Measurements from ENCODE around the gene NCKAP5.

NCKAP5 gene

GRCh38 chr2:133123393-133123792 lies 444.9 kb downstream of the NCKAP5 start:
- DNase-seq (ENCODE audit: low spot score), result no peak
- in situ Hi-C loops (cut with MboI; ENCODE audit: low pct_unique_long_range_greater_than_20kb, low sequenced_read_pairs, unreplicated experiment), result no loop called here
- no peak for TF ChIP-seq CTCF (IDR thresholded peaks at IDR 0.05; ENCODE audit: extremely low read depth, insufficient read depth, missing control alignments)

GRCh38 chr2:133122529-133122928 lies 445.7 kb downstream of the NCKAP5 start:
- TF ChIP-seq CTCF (IDR thresholded peaks at IDR 0.05; ENCODE audit: extremely low read depth, insufficient read depth, missing control alignments), result no peak
- in situ Hi-C loops (cut with MboI; ENCODE audit: low pct_unique_long_range_greater_than_20kb, low sequenced_read_pairs, unreplicated experiment), result no loop called here

GRCh38 chr2:133120310-133120709 lies 448.0 kb downstream of the NCKAP5 start:
- no peak for DNase-seq (ENCODE audit: low spot score)
- no peak for TF ChIP-seq CTCF (IDR thresholded peaks at IDR 0.05; ENCODE audit: extremely low read depth, insufficient read depth, missing control alignments)

More at GRCh38 chr2:133122529-133122928, 445.7 kb downstream of the NCKAP5 start:
- DNase-seq (ENCODE audit: low spot score), result no peak

GRCh38 chr2:133110201-133110600 lies 458.1 kb downstream of the NCKAP5 start:
- no peak for TF ChIP-seq CTCF (IDR thresholded peaks at IDR 0.05; ENCODE audit: extremely low read depth, insufficient read depth, missing control alignments)
- no peak for DNase-seq (ENCODE audit: low spot score)
- in situ Hi-C loops (cut with MboI; ENCODE audit: low pct_unique_long_range_greater_than_20kb, low sequenced_read_pairs, unreplicated experiment), result no loop called here

More at GRCh38 chr2:133120310-133120709, 448.0 kb downstream of the NCKAP5 start:
- in situ Hi-C loops (cut with MboI; ENCODE audit: low pct_unique_long_range_greater_than_20kb, low sequenced_read_pairs, unreplicated experiment), result no loop called here

GRCh38 chr2:133109772-133110171 lies 458.5 kb downstream of the NCKAP5 start:
- no peak for DNase-seq (ENCODE audit: low spot score)
- in situ Hi-C loops (cut with MboI; ENCODE audit: low pct_unique_long_range_greater_than_20kb, low sequenced_read_pairs, unreplicated experiment), result no loop called here
- TF ChIP-seq CTCF (IDR thresholded peaks at IDR 0.05; ENCODE audit: extremely low read depth, insufficient read depth, missing control alignments), result no peak

- in situ Hi-C loops (cut with MboI; ENCODE audit: low pct_unique_long_range_greater_than_20kb, low sequenced_read_pairs, unreplicated experiment), result no loop called here
- no peak for DNase-seq (ENCODE audit: low spot score)
- no peak for TF ChIP-seq CTCF (IDR thresholded peaks at IDR 0.05; ENCODE audit: extremely low read depth, insufficient read depth, missing control alignments)
These were observed 461.0 kb downstream of the NCKAP5 start for GRCh38 chr2:133107058-133107815.
